ENCODE data around the gene MAGI2.

MAGI2 gene

GRCh38 chr7:78111386-78111785, 1342.1 kb downstream of the MAGI2 start:
- FAIRE-seq, result no peak

DNA sequence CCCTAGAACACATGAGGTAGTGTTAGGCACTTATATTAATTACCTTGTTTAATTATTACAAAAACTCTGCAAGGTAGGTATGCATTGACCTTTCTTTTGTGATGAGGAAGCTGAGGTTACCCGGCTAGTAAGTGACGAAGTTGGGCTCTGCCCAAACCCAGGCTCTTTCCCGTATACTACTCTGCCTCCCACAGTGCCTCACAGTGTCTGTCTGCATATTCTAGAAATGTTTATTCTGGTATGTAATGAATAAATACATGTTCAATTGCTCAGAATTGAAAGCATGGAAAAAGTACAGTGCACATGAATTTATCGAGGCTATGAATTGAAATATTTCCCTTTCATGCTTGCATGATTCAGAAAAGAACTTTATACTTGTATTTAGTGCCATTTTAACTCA, 1350.0 kb downstream of the MAGI2 start:
- FAIRE-seq, result no peak

- FAIRE-seq, result no peak
Measured at GRCh38 chr7:78101076-78101475, 1352.4 kb downstream of the MAGI2 start.

DNA sequence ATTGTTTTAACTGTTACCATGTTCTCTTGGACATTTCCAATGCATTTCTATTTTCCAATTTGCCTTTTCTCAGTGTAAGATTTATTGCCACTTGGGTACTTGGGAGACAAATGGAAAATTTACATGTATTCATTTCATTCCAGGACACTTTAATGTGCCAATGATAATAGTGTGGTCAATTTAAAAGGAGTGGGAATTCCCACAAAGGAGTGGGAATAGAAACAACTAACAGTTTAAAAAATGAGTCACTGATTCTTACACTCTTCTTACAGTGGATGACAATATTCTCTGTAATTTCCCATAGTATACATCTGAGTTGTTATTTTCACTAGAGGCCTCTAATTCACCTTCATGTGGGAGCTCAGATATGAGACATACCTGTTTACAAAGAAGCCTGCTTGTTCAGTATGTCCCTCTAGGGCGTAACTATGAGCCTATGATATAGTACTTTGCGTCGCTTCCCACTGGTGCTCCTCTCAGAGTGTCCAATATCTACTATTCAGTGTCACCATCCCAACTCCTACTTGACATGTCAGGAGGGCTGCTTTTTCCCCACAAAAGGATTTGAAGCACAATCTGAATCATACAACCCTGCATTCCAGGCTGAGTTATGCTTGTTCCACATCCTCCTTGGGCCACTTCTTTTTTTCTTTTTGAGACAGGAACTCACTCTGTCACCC, 1353.6 kb downstream of the MAGI2 start:
- FAIRE-seq, result no peak

DNA sequence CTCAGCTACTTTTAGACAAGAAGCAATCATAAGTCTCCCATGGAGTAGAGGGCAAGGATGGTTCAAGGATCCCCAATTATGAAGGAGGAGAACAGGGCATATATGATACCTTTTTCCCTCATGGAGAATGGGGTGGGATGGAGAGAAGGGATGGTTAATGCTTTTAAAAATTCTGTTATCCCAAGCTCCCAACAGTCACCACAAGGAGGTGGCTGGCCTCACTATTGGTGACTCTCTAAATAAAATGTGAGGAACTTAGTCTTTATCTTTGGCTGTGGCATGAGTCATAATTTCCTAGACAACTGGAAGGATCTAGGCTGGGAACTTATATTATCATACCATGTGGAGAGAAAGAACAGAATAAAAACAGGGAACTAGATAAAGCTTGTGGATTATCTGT, 1357.9 kb downstream of the MAGI2 start:
- no peak for FAIRE-seq

GRCh38 chr7:78092331-78092730, 1361.1 kb downstream of the MAGI2 start:
- FAIRE-seq, result no peak

GRCh38 chr7:78090616-78091015, 1362.9 kb downstream of the MAGI2 start:
- no peak for FAIRE-seq

- FAIRE-seq, result no peak
Measured at GRCh38 chr7:78083476-78084120, 1369.9 kb downstream of the MAGI2 start.

GRCh38 chr7:78082556-78082955, 1370.9 kb downstream of the MAGI2 start:
- no peak for FAIRE-seq

DNA sequence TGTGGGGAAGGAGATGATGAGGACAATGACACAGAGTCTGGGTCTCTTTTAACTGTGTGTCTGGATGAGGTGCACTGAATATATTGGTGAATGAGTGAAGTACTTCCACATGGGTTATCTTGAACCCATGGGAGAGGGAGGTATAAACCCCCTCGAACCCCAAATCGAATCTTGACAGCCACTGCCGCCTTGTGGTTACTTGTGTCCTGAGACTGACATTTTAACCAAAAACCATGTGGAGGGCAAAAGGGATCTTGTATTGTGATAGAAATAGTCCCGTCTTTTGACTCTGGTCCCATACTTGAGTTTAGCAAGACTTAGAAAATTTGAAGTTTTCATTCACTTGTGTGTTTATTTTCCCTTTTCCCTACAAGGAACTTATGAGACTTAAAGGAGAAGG, 1371.6 kb downstream of the MAGI2 start:
- no peak for FAIRE-seq

GRCh38 chr7:78081344-78081743, 1372.1 kb downstream of the MAGI2 start:
- no peak for FAIRE-seq

- FAIRE-seq, result no peak
Measured at GRCh38 chr7:78080811-78081210, 1372.7 kb downstream of the MAGI2 start.

- FAIRE-seq, result no peak
Measured at GRCh38 chr7:78080241-78080640, 1373.2 kb downstream of the MAGI2 start.

DNA sequence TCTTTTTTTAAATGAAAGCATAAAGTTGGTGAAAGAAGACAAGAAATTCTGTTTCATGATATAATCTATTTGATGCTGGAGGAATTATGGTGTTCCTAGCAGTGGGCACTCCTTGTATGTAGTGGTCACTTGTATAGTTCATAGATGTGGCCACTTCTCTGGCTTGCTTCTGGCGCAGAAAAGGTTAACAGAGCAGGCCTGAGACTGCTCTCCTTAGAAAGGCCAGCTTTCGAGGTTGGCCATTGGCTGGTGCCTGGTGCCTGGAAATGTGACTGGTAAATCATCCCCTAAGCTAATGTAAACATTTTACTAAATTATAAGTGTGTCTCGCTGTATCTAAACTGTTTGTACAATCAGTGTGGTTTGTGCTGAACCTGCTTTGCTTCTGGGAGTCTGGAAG, 1378.8 kb downstream of the MAGI2 start:
- FAIRE-seq, result no peak

GRCh38 chr7:78073609-78074382, 1379.7 kb downstream of the MAGI2 start:
- no peak for FAIRE-seq

DNA sequence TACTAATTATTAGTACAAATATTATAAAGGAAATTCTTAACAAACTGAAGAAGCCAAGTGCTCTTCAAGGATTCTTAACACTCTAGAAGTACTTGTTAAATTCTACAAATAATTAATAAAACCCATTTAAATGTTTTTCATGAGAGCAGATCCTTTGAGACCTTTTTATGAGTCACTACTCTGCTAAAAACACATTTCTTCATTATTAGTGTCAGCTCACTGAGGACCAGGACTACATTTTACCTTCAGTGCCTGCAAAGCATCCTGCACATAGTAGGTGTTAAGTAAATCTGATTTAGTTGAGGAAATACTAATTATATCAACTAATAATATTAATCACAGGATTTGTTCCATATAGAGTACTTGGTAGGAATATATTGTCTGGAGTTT, 1381.3 kb downstream of the MAGI2 start:
- no peak for FAIRE-seq

DNA sequence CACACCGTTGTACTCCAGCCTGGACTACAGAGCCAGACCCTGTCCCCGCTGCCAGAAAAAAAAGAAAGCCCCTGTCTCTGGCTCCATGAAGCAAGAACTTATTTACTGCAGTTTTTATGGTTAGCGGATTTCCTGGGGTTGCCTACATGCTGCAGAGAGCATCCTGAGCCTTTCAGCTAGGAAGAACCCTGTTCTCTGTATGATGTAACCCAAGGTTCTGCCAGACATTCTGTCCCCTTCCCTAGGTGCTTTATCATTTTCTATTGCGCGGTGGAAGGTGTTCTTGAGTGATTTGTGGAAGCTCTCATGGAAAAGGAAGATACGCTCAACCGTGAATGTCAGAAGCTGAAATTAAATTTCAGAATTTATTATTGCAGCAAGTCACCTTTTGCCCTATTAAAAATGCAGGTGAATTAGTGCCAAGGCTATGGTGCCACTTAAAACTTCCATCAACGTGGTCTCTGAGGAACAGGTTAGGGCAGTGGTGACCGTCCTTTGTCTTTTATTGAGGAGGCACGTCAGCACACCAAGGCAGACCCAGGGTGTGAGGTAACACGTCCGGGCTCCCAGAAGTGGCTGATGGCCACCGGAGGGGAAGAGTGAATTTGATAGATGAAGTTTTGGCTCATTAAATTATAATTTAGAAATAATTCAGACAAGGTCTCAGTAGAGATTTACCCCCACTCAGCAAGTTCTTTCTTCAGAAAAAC, 1381.8 kb downstream of the MAGI2 start:
- no peak for FAIRE-seq

DNA sequence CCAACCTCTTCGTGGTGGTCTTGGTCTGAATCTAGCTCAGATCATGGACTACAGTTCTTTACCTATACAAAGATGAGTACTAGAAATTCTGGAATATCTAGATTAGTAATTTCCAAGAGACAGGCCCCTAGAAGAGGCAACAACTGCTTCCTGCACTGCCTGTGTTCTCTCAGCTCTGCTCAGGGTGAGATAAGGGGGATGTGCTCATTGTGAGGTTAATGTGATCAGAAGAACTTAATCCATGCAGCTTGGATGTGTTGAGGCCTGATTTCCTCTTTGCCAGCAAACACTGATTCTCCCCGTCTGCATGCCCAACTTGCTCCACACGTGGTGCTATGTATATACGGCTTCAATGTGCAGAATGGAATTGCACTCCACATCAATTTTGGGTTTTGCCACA, 1386.9 kb downstream of the MAGI2 start:
- no peak for FAIRE-seq

GRCh38 chr7:78063758-78064157, 1389.7 kb downstream of the MAGI2 start:
- FAIRE-seq, result no peak

- no peak for FAIRE-seq
Measured at GRCh38 chr7:78062214-78062613, 1391.3 kb downstream of the MAGI2 start.

- FAIRE-seq, result no peak
Measured at GRCh38 chr7:78057571-78057970, 1395.9 kb downstream of the MAGI2 start.

- FAIRE-seq, result no peak
Measured at GRCh38 chr7:78055599-78055998, 1397.9 kb downstream of the MAGI2 start.

DNA sequence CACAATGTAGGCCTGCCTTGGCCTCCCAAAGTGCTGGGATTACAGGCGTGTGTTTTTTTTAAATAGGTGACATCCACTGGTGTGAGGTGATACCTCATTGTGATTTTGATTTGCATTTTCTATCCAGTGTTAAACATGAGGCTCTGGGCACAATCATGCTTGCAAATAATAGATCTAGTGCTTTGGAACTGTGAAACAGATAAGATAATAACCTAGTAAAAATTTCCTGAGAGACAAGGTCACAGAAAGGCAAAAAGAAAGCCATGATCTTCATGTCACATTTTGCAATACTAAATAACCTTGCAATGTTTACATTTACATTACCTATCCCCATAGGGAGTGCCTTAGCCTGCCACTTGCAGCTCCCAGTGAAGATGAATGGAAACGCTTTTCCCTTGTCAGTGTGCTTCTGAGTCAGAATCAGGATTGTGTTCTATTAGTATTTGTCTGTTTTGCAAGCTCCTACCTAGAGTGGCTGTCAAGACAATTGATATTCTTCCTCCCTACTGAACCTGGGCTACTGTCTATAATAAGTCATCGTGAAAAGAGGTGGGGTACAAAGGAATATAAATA, 1398.4 kb downstream of the MAGI2 start:
- no peak for FAIRE-seq
